Nephron (organoid): ENCODE data around the gene TBRG1.

Source experiments
- H3K27ac Mint-ChIP-seq, 3 experiments: 2 replicates each; pipeline ENCODE4 v1.8.0; 2020; ENCODE audit warnings: mixed read lengths in 3 of 3, mild to moderate bottlenecking in 2 of 3, moderate library complexity in 1 of 3
- H3K27me3 Mint-ChIP-seq: 2 replicates; pipeline ENCODE4 v1.8.0; 2021; ENCODE audit warnings: low read depth, mild to moderate bottlenecking, moderate library complexity, mixed read lengths
- H3K36me3 Mint-ChIP-seq: 2 replicates; pipeline ENCODE4 v1.8.0; 2020; ENCODE audit warnings: low read depth, mixed read lengths
- H3K4me1 Mint-ChIP-seq: 2 replicates; pipeline ENCODE4 v1.8.0; 2020; ENCODE audit warnings: mixed read lengths
- H3K4me3 Mint-ChIP-seq, 3 experiments: 2 replicates each; pipeline ENCODE4 v1.8.0; 2020; ENCODE audit warnings: mild to moderate bottlenecking in 3 of 3, mixed read lengths in 3 of 3, moderate library complexity in 2 of 3
- H3K9me3 Mint-ChIP-seq: 2 replicates; pipeline ENCODE4 v1.8.0; 2020; ENCODE audit warnings: mixed read lengths
- CTCF ChIP-seq, 3 experiments: fragments of 200-600 bp; sonication (generic); IDR thresholded peaks; one replicate each; pipeline ENCODE4 v1.5.0; 2021; ENCODE audit warnings: antibody characterized with exemption in 3 of 3; ENCODE audit not compliant: unreplicated experiment in 3 of 3

TBRG1 gene

GRCh38 chr11:124622531-124623451 is at the start of gene TBRG1:
TSS of gene TBRG1 (plus strand) at chr11:124622864. CDS start at chr11:124623084, 220 bp downstream.
- H3K27ac Mint-ChIP-seq: peak within 1 kb of the TSS; percentile 94 to 100 (median 99)
- no peak for TF ChIP-seq CTCF (IDR thresholded peaks at IDR 0.05; ENCODE audit: unreplicated experiment in 3 of 3)
- H3K4me1 Mint-ChIP-seq: peaks cover 11% of the 10 kb centered on the region
- H3K4me3 Mint-ChIP-seq: peak within 1 kb of the TSS; percentile 91 to 96 (median 95)
- H3K36me3 Mint-ChIP-seq: peaks cover 18% of the 10 kb centered on the region
- no peaks in the 10 kb centered on the region for H3K27me3 Mint-ChIP-seq
- H3K9me3 Mint-ChIP-seq: no peaks in the 10 kb centered on the region

GRCh38 chr11:124577716-124578427 is 44.8 kb upstream of the TBRG1 start:
- no peak for TF ChIP-seq CTCF (IDR thresholded peaks at IDR 0.05; ENCODE audit: unreplicated experiment in 3 of 3)
- no peaks in the 10 kb centered on the region for H3K4me1 Mint-ChIP-seq

GRCh38 chr11:124578761-124579160 is 43.9 kb upstream of the TBRG1 start:
- Mint-ChIP-seq H3K9me3 (no peaks in the 10 kb centered on the region), H3K4me1 (no peaks in the 10 kb centered on the region), H3K36me3 (no peaks in the 10 kb centered on the region), H3K27ac (no peak overlapping the region), H3K4me3 (no peak overlapping the region), H3K27me3 (peaks cover 4% of the 10 kb centered on the region)
- TF ChIP-seq CTCF (IDR thresholded peaks at IDR 0.05; ENCODE audit: unreplicated experiment in 3 of 3): no peak

More at GRCh38 chr11:124577716-124578427, 44.8 kb upstream of the TBRG1 start:
- H3K27ac Mint-ChIP-seq: no peak overlapping the region
- peaks cover 4% of the 10 kb centered on the region for H3K27me3 Mint-ChIP-seq
- no peaks in the 10 kb centered on the region for H3K36me3 Mint-ChIP-seq
- no peaks in the 10 kb centered on the region for H3K9me3 Mint-ChIP-seq
- no peak overlapping the region for H3K4me3 Mint-ChIP-seq

GRCh38 chr11:124581817-124582216 is 40.8 kb upstream of the TBRG1 start:
- Mint-ChIP-seq H3K4me3 (no peak overlapping the region), H3K27me3 (peaks cover 4% of the 10 kb centered on the region), H3K4me1 (no peaks in the 10 kb centered on the region), H3K36me3 (no peaks in the 10 kb centered on the region), H3K27ac (no peak overlapping the region), H3K9me3 (no peaks in the 10 kb centered on the region)
- no peak for TF ChIP-seq CTCF (IDR thresholded peaks at IDR 0.05; ENCODE audit: unreplicated experiment in 3 of 3)

DNA sequence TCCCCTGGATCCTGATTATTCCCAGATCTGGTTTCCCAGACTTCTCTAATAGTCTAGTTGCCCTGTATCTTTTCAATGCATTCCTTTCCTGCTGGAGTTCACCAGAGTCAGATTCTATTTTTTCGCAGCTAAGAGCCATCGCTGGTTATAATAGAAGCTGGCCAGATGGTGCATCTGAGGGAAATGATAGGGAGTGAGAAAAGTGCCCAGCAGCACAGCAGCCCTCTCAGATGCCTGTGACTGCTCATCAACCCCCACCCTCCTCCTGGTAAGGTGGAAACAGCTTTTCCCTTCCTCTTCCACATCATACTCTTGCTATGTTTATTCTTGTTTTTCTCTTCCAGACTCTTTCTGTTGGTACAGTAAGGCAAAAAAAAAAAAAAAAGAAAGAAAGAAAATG is 40.1 kb upstream of the TBRG1 start:
- H3K4me1 Mint-ChIP-seq: no peaks in the 10 kb centered on the region
- no peak overlapping the region for H3K27ac Mint-ChIP-seq
- no peaks in the 10 kb centered on the region for H3K36me3 Mint-ChIP-seq
- H3K27me3 Mint-ChIP-seq: peaks cover 4% of the 10 kb centered on the region
- no peaks in the 10 kb centered on the region for H3K9me3 Mint-ChIP-seq
- TF ChIP-seq CTCF (IDR thresholded peaks at IDR 0.05; ENCODE audit: unreplicated experiment in 3 of 3): no peak
- H3K4me3 Mint-ChIP-seq: no peak overlapping the region
